Fibroblast of villous mesenchyme (primary cell): Measurements from ENCODE around the gene MUL1. TPM values are rescaled to one million over a fixed set of nuclear protein-coding genes. Genes with fewer than 3 reads are reported as not detected.

Source experiments
- DNase-seq: peaks from one replicate; pipeline ENCODE4 v3.0.0-alpha.2; 2010; ENCODE audit warnings: low read depth
- H3K4me3 ChIP-seq: 2 replicates; pipeline ENCODE4 v1.5.1; 2011; ENCODE audit warnings: low read depth, mild to moderate bottlenecking, low read length
- CTCF ChIP-seq: IDR thresholded peaks from 2 replicates; pipeline ENCODE4 v1.5.1; 2012; ENCODE audit warnings: low read depth, mild to moderate bottlenecking, low read length; ENCODE audit not compliant: insufficient read depth
- total RNA-seq: library from RNA; depleted of rRNA; stranded (reverse); fragments of >200 nt; gene quantifications from 2 replicates; pipeline ENCODE4 v1.2.3, GENCODE V29; 2012

Gene MUL1
- total RNA-seq, 1 donor = 28.1 TPM

- no peak overlapping the region for H3K4me3 ChIP-seq
- no peak for TF ChIP-seq CTCF
- no peak for DNase-seq
Measured at GRCh38 chr1:20546637-20547036, 38.7 kb upstream of the MUL1 start.

GRCh38 chr1:20540281-20540680, 32.3 kb upstream of the MUL1 start:
- TF ChIP-seq CTCF = no peak
- DNase-seq = no peak
- no peak overlapping the region for H3K4me3 ChIP-seq

GRCh38 chr1:20538760-20539551, 31.0 kb upstream of the MUL1 start:
- TF ChIP-seq CTCF = no peak
- no peak overlapping the region for H3K4me3 ChIP-seq
- DNase-seq = no peak

GRCh38 chr1:20538227-20538626, 30.3 kb upstream of the MUL1 start:
- no peak for TF ChIP-seq CTCF
- no peak for DNase-seq
- H3K4me3 ChIP-seq = no peak overlapping the region

- TF ChIP-seq CTCF = no peak
- DNase-seq = no peak
- no peak overlapping the region for H3K4me3 ChIP-seq
Measured at GRCh38 chr1:20534659-20535417, 26.9 kb upstream of the MUL1 start.

GRCh38 chr1:20533635-20534034, 25.7 kb upstream of the MUL1 start:
- no peak for DNase-seq
- no peak for TF ChIP-seq CTCF
- H3K4me3 ChIP-seq = no peak overlapping the region
